ENCODE data around the gene ARSJ. TPM values are rescaled to one million over a fixed set of nuclear protein-coding genes. Genes with fewer than 3 reads are reported as not detected.

The ARSJ gene
- total and polyA plus RNA-seq, 2 of the 8 experiments (the other 6 are each of a cell fraction or from before 2014, with no cell fraction given) = 1.4 to 6.3 TPM

DNA sequence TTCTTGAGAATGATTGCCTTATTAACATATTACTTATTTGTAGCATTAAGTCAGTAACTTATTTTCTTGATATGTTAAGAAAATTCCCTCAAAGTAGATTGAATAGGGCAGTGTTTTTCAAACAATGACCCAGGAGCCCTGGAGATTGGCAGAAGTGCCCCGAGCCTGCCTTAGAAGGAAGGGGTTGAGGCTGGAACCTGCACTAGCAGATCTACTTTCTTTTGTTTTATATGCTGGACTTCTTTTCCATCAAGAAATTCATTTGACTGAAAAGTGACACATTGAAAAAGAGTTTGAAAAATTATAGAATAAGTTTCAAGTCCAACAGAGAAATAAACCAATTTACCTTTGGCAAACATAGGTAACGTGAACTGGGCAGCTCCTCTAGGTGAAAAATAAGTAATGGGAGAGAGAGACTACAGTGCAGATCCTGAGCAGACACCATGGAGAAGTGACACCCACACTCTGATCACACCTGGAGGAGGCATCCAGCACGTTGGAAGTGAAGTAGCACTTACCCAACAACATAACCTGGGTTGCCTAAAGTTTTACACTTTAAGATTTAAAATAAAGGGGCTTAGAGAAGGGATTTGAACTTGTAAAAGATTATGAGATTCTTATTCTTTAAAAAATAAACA lies 18.6 kb downstream of the ARSJ start (continued):
- TF ChIP-seq, protein P1, sequence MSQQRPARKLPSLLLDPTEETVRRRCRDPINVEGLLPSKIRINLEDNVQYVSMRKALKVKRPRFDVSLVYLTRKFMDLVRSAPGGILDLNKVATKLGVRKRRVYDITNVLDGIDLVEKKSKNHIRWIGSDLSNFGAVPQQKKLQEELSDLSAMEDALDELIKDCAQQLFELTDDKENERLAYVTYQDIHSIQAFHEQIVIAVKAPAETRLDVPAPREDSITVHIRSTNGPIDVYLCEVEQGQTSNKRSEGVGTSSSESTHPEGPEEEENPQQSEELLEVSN (IDR thresholded peaks at IDR 0.05) = no peak
- no peak for TF ChIP-seq YY1 (IDR thresholded peaks at IDR 0.05; ENCODE audit: low read depth, low read length)

Data from H1 (cell line).